Muscle layer of duodenum (tissue), 2 donors: ENCODE results near the gene GRXCR1.

Experiments
- H3K27ac ChIP-seq: one replicate; pipeline ENCODE4 v1.7.0; 2013; ENCODE audit warnings: mild to moderate bottlenecking, low read length
- H3K27me3 ChIP-seq: one replicate; pipeline ENCODE4 v1.7.0; 2013; ENCODE audit warnings: low read depth, mild to moderate bottlenecking, control low read depth, low read length
- H3K36me3 ChIP-seq, 2 donors: one replicate each; pipeline ENCODE4 v1.7.0; 2013; ENCODE audit warnings: low read length in 2 of 2, control low read depth in 1 of 2, mild to moderate bottlenecking in 1 of 2; ENCODE audit not compliant: insufficient read depth in 2 of 2, control insufficient read depth in 1 of 2
- H3K4me1 ChIP-seq, 2 donors: one replicate each; pipeline ENCODE4 v1.7.0; 2013; ENCODE audit warnings: low read length in 2 of 2, mild to moderate bottlenecking in 2 of 2, control low read depth in 1 of 2, moderate library complexity in 1 of 2; ENCODE audit not compliant: insufficient read depth in 2 of 2, control insufficient read depth in 1 of 2
- H3K4me3 ChIP-seq, 2 donors: one replicate each; pipeline ENCODE4 v1.7.0; 2013; ENCODE audit warnings: low read length in 2 of 2, low read depth in 1 of 2, mild to moderate bottlenecking in 1 of 2
- H3K9me3 ChIP-seq, 2 donors: one replicate each; pipeline ENCODE4 v1.7.0; 2013; ENCODE audit warnings: low read length in 2 of 2, control low read depth in 1 of 2, mild to moderate bottlenecking in 1 of 2; ENCODE audit not compliant: control insufficient read depth in 1 of 2
- donor health status: healthy.

Gene GRXCR1

DNA sequence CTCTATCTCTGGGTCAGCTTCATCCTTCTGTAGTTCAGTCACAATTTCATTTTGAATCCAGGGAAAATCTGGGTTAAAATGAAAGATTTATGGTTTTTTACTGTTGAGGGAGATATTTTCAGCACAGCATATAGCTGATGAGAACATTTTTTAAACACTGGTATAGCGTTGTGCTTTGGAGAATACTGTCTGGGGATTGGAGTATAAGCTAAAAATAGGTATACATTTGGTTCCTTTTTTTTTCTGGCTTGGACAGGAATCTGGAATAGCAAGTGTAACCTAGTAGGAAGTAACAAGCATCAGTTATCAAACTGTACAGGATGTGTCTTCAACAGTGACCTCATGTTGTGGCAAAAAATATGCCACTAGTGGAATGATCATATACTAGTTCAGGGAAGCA is 149.1 kb downstream of the GRXCR1 start:
- no peak overlapping the region for H3K27ac ChIP-seq
- H3K4me1 ChIP-seq: no peaks in the 10 kb centered on the region
- no peaks in the 10 kb centered on the region for H3K36me3 ChIP-seq
- H3K27me3 ChIP-seq: no peaks in the 10 kb centered on the region
- H3K4me3 ChIP-seq: no peak overlapping the region
- H3K9me3 ChIP-seq: no peaks in the 10 kb centered on the region

GRCh38 chr4:43047058-43047457 is 154.5 kb downstream of the GRXCR1 start:
- no peaks in the 10 kb centered on the region for H3K4me1 ChIP-seq
- no peaks in the 10 kb centered on the region for H3K9me3 ChIP-seq
- no peaks in the 10 kb centered on the region for H3K27me3 ChIP-seq
- H3K27ac ChIP-seq: no peak overlapping the region
- H3K4me3 ChIP-seq: no peak overlapping the region
- H3K36me3 ChIP-seq: no peaks in the 10 kb centered on the region

DNA sequence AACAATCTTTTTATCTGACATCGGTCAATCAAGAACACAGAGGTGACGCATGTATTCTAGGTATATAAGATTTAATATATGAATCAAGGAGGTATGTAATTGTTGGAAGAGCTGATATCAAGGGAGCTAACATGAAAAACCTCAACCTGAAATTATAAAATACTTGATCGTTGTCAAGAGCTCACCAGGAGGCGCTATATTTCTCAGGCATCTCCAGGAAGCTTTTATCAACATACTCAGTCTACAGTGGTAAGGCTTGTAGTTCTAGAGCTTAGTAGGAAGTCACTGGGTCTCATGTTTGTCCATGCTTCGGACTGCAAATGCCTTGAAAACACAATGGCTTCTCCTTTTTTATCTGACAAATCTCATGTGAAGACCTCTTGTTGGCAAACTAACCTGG is 156.1 kb downstream of the GRXCR1 start:
- Histone ChIP-seq H3K27ac (no peak overlapping the region), H3K4me3 (no peak overlapping the region), H3K27me3 (no peaks in the 10 kb centered on the region), H3K4me1 (no peaks in the 10 kb centered on the region), H3K9me3 (no peaks in the 10 kb centered on the region), H3K36me3 (no peaks in the 10 kb centered on the region)

GRCh38 chr4:43049326-43049725 is 156.8 kb downstream of the GRXCR1 start:
- H3K4me3 ChIP-seq: no peak overlapping the region
- H3K27me3 ChIP-seq: no peaks in the 10 kb centered on the region
- no peaks in the 10 kb centered on the region for H3K9me3 ChIP-seq
- no peaks in the 10 kb centered on the region for H3K4me1 ChIP-seq
- no peak overlapping the region for H3K27ac ChIP-seq
- no peaks in the 10 kb centered on the region for H3K36me3 ChIP-seq

GRCh38 chr4:43066415-43066814 is 173.9 kb downstream of the GRXCR1 start:
- no peaks in the 10 kb centered on the region for H3K9me3 ChIP-seq
- H3K36me3 ChIP-seq: no peaks in the 10 kb centered on the region
- H3K27me3 ChIP-seq: no peaks in the 10 kb centered on the region
- no peaks in the 10 kb centered on the region for H3K4me1 ChIP-seq
- H3K4me3 ChIP-seq: no peak overlapping the region
- H3K27ac ChIP-seq: no peak overlapping the region

GRCh38 chr4:43071069-43071468 is 178.6 kb downstream of the GRXCR1 start:
- H3K9me3 ChIP-seq: peaks cover 0 to 2% of the 10 kb centered on the region in 2 donors
- H3K27me3 ChIP-seq: no peaks in the 10 kb centered on the region
- no peak overlapping the region for H3K4me3 ChIP-seq
- no peaks in the 10 kb centered on the region for H3K36me3 ChIP-seq
- no peak overlapping the region for H3K27ac ChIP-seq
- H3K4me1 ChIP-seq: no peaks in the 10 kb centered on the region
